GM20000 (cell line): ENCODE data around the gene JAGN1.

Experiments
- DNase-seq: peaks from one replicate; pipeline ENCODE4 v3.0.0; 2012; ENCODE audit warnings: low spot score
- TF ChIP-seq, protein P1 (sequence below): IDR thresholded peaks from 2 replicates; pipeline ENCODE4 v1.5.1; 2012; ENCODE audit warnings: mild to moderate bottlenecking, control low read depth; ENCODE audit errors: extremely low read depth, missing control alignments

The JAGN1 gene

DNA sequence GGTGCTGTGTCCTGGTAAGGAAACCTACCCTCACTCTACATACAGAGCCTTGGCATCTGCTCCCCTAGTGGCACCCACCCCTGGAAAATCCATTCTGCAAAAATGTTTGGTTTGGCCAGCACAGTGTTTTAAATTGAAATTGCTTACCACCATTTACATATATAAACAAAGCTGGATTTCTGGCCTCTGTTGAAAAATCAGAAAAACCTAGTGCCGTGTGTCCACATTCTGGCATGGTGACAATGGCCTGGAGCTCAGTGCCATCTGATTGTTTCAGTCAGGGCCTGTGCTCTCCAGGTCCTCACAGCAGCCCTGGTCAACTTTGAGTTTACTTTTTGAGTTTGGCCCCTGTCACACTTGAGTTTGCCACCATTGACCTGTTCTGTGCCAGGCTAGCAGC, 23.6 kb downstream of the JAGN1 start:
- no peak for DNase-seq
- TF ChIP-seq, protein P1, sequence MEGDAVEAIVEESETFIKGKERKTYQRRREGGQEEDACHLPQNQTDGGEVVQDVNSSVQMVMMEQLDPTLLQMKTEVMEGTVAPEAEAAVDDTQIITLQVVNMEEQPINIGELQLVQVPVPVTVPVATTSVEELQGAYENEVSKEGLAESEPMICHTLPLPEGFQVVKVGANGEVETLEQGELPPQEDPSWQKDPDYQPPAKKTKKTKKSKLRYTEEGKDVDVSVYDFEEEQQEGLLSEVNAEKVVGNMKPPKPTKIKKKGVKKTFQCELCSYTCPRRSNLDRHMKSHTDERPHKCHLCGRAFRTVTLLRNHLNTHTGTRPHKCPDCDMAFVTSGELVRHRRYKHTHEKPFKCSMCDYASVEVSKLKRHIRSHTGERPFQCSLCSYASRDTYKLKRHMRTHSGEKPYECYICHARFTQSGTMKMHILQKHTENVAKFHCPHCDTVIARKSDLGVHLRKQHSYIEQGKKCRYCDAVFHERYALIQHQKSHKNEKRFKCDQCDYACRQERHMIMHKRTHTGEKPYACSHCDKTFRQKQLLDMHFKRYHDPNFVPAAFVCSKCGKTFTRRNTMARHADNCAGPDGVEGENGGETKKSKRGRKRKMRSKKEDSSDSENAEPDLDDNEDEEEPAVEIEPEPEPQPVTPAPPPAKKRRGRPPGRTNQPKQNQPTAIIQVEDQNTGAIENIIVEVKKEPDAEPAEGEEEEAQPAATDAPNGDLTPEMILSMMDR: no peak

DNA sequence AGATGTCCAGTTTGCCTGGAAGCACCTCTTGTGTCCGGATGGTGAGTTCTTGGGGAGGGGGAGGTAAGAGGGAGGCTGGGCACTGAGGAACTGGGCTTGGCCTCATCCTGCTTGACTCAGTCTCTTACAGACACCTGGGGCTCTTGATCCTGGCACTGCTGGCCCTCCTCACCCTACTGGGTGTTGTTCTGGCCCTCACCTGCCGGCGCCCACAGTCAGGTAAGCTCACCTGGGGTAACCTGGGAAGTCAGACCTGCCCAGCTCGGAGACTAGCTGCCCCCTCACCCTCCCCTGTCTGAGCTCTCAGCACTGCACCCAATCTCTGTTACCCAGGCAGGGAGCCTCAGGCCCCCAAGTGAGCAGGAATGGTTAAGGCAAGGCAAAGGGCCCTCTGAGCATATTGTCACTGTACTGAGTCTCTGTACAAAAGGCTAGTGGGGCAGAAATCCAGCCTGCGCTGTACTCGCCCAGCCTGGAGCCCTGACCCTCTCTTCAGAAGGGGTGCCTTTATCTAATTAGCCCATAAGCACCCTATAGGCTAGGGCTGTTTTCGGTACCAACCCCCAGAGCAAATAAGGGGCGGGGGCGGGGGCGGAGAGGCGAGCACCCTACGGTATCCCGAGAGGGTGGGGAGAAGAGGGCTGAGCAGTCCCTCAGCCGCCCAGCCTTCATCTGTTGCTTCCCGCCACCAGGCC, 24.3 kb downstream of the JAGN1 start:
- TF ChIP-seq, protein P1: no peak
- peak; percentile 64 for DNase-seq

DNA sequence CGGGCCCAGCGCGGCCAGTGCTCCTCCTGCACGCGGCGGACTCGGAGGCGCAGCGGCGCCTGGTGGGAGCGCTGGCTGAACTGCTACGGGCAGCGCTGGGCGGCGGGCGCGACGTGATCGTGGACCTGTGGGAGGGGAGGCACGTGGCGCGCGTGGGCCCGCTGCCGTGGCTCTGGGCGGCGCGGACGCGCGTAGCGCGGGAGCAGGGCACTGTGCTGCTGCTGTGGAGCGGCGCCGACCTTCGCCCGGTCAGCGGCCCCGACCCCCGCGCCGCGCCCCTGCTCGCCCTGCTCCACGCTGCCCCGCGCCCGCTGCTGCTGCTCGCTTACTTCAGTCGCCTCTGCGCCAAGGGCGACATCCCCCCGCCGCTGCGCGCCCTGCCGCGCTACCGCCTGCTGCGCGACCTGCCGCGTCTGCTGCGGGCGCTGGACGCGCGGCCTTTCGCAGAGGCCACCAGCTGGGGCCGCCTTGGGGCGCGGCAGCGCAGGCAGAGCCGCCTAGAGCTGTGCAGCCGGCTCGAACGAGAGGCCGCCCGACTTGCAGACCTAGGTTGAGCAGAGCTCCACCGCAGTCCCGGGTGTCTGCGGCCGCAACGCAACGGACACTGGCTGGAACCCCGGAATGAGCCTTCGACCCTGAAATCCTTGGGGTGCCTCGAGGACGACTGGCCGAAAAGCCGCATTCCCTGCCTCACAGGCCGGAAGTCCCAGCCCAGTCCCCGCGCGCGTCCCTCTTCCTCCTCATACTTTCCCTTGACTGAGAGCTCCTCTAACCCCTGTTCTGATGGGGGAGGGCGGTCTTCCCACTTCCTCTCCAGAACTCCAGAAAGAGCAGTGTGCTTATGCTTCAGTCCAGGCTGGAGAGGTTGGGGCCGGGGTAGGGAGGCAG, 25.1 kb downstream of the JAGN1 start:
- TF ChIP-seq, protein P1: no peak
- peak; percentile 63 for DNase-seq

DNA sequence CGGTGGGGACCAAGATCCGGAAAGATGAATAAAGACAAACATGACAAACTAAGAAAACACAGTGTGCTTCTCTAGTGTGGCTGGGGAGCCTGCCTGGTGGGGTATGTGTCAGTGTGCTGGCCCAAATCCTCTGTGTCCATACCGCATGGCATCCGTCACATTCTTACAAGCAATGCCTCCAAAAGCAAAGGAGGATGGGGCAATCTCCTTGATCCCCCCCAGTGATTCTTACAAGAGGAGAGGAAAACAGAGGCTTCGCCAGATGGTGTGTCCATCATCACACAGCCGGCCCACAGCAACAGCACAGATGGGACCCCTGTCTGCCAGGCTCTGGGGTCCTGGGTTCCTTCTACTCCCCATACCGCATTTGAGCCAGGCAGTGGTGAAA, 25.9 kb downstream of the JAGN1 start:
- no peak for DNase-seq
- TF ChIP-seq, protein P1: no peak

DNA sequence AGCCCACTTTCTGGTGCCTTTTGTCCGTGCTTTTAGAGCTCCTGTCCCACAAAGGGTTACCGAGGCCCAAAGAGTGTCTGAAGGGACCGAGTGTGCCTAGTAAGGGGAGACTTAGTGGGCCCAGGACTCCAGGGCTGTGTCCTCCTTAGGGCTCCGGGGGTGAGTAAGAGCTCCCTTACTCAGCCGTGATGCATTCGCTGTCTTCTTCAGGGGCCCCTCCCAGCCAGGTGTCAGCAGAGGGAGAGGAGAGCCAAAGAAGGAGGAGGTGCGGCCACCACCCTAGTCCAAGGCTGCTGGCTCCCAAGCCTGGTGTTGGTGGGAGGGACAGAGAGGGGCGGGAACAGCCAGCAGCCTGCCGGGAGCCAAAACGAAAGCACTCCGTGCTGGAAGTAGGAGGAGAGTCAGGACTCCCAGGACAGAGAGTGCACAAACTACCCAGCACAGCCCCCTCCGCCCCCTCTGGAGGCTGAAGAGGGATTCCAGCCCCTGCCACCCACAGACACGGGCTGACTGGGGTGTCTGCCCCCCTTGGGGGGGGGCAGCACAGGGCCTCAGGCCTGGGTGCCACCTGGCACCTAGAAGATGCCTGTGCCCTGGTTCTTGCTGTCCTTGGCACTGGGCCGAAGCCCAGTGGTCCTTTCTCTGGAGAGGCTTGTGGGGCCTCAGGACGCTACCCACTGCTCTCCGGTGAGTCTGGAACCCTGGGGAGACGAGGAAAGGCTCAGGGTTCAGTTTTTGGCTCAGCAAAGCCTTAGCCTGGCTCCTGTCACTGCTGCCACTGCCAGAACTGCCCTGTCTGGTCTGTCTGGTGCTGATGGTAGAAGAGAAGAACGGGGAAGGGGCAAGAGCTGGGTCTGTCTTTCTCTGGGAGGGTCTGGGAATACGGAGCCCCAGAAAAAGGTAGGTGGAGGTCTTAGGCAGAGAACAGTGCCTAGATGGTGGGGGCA, 26.6 kb downstream of the JAGN1 start, which contains the start of gene IL17RC:
IL17RC (plus strand) TSS at position 365 of the 947 bp plus-strand sequence; CDS start at position 583, 218 bp downstream.
- TF ChIP-seq, protein P1: no peak
- DNase-seq: peak; percentile 34

DNA sequence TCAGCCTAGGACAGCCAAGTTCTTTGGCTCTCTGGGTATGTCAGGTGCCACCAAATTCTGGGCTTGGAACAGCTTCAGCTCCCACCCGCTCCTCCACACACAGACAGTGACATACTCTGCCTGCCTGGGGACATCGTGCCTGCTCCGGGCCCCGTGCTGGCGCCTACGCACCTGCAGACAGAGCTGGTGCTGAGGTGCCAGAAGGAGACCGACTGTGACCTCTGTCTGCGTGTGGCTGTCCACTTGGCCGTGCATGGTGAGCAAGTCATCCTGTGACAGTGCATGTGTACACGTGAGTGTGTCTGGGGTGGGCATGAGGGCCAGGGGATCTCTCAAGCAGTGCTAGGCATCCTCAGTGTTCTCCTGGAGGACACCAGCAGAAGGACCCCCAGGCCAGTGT, 27.4 kb downstream of the JAGN1 start:
- TF ChIP-seq, protein P1: no peak

More for the DNA sequence above, 27.4 kb downstream of the JAGN1 start:
- no peak for DNase-seq
